ENCODE measurements around the gene TMED4.
A peak's percentile ranks its signal among the peaks of the same experiment; 100 is the strongest.
"Not testable (repeated sequence)": the region's sequence is repeated elsewhere in the genome, so short reads cannot be mapped to it uniquely, and the experiment has no call there.

TMED4 gene

GRCh38 chr7:44567884-44568283 is 14.1 kb downstream of the TMED4 start:
- no peak for ATAC-seq (replicated peaks)
- Mint-ChIP-seq H3K27me3 (no peaks in the 10 kb centered on the region), H3K36me3 (peaks cover 50 to 67% of the 10 kb centered on the region in 2 donors), H3K27ac (no peak overlapping the region), H3K4me3 (no peak overlapping the region), H3K9me3 (no peaks in the 10 kb centered on the region), H3K4me1 (peaks cover 18 to 29% of the 10 kb centered on the region in 2 donors)
- DNase-seq, result no peak

- H3K27me3 Mint-ChIP-seq, result no peaks in the 10 kb centered on the region
- H3K4me1 Mint-ChIP-seq, result peaks cover 13 to 22% of the 10 kb centered on the region in 2 donors
- H3K9me3 Mint-ChIP-seq, result no peaks in the 10 kb centered on the region
- H3K36me3 Mint-ChIP-seq, result peaks cover 45 to 60% of the 10 kb centered on the region in 2 donors
- H3K4me3 Mint-ChIP-seq, result no peak overlapping the region
- DNase-seq (no peak), ATAC-seq (replicated peaks) (no peak)
- H3K27ac Mint-ChIP-seq, result no peak overlapping the region
Measured at GRCh38 chr7:44566680-44567079, 15.4 kb downstream of the TMED4 start.

GRCh38 chr7:44565795-44566559 is 16.1 kb downstream of the TMED4 start:
- H3K4me3 Mint-ChIP-seq, result no peak overlapping the region
- H3K36me3 Mint-ChIP-seq, result peaks cover 39 to 59% of the 10 kb centered on the region in 2 donors
- ATAC-seq (replicated peaks) (peak; percentile 44 to 54), DNase-seq (no peak)
- no peaks in the 10 kb centered on the region for H3K9me3 Mint-ChIP-seq
- H3K27ac Mint-ChIP-seq, result peak overlapping the region; percentile 89
- no peaks in the 10 kb centered on the region for H3K27me3 Mint-ChIP-seq
- H3K4me1 Mint-ChIP-seq, result peaks cover 13 to 22% of the 10 kb centered on the region in 2 donors

GRCh38 chr7:44565097-44565794 is 16.8 kb downstream of the TMED4 start:
- H3K4me1 Mint-ChIP-seq, result peaks cover 13 to 22% of the 10 kb centered on the region in 2 donors
- ATAC-seq (replicated peaks), result peak; percentile 87 to 89
- no peaks in the 10 kb centered on the region for H3K27me3 Mint-ChIP-seq
- H3K4me3 Mint-ChIP-seq, result no peak overlapping the region
- peak; percentile 37 for DNase-seq
- peaks cover 39 to 53% of the 10 kb centered on the region in 2 donors for H3K36me3 Mint-ChIP-seq
- peak overlapping the region; percentile 89 for H3K27ac Mint-ChIP-seq
- H3K9me3 Mint-ChIP-seq, result no peaks in the 10 kb centered on the region

GRCh38 chr7:44564606-44565005 is 17.4 kb downstream of the TMED4 start:
- H3K9me3 Mint-ChIP-seq, result no peaks in the 10 kb centered on the region
- no peaks in the 10 kb centered on the region for H3K27me3 Mint-ChIP-seq
- peaks cover 34 to 51% of the 10 kb centered on the region in 2 donors for H3K36me3 Mint-ChIP-seq
- peaks cover 13 to 22% of the 10 kb centered on the region in 2 donors for H3K4me1 Mint-ChIP-seq
- no peak overlapping the region for H3K4me3 Mint-ChIP-seq
- ATAC-seq (replicated peaks), result no peak
- H3K27ac Mint-ChIP-seq, result peak overlapping the region; percentile 37
- DNase-seq, result no peak

GRCh38 chr7:44563171-44563679 is 18.8 kb downstream of the TMED4 start:
- Mint-ChIP-seq H3K36me3 (peaks cover 23 to 37% of the 10 kb centered on the region in 2 donors), H3K27ac (no peak overlapping the region), H3K9me3 (no peaks in the 10 kb centered on the region), H3K4me1 (peaks cover 13 to 15% of the 10 kb centered on the region in 2 donors), H3K4me3 (no peak overlapping the region), H3K27me3 (no peaks in the 10 kb centered on the region)
- no peak for ATAC-seq (replicated peaks)
- DNase-seq, result no peak

- H3K27ac Mint-ChIP-seq, result peak overlapping the region; percentile 59
- H3K27me3 Mint-ChIP-seq; H3K9me3 Mint-ChIP-seq; DNase-seq; ATAC-seq (replicated peaks); H3K4me3 Mint-ChIP-seq: not testable (repeated sequence)
- H3K4me1 Mint-ChIP-seq, result peaks cover 11 to 15% of the 10 kb centered on the region in 2 donors
- peaks cover 20 to 31% of the 10 kb centered on the region in 2 donors for H3K36me3 Mint-ChIP-seq
Measured at GRCh38 chr7:44562622-44562962, 19.4 kb downstream of the TMED4 start.

GRCh38 chr7:44561962-44562621 is 19.9 kb downstream of the TMED4 start:
- Mint-ChIP-seq H3K4me1 (peaks cover 8 to 13% of the 10 kb centered on the region in 2 donors), H3K4me3 (no peak overlapping the region), H3K27ac (peak overlapping the region; percentile 59), H3K36me3 (peaks cover 16 to 26% of the 10 kb centered on the region in 2 donors), H3K27me3 (no peaks in the 10 kb centered on the region), H3K9me3 (no peaks in the 10 kb centered on the region)
- ATAC-seq (replicated peaks), result no peak
- DNase-seq, result no peak

GRCh38 chr7:44561481-44561880 is 20.6 kb downstream of the TMED4 start:
- Mint-ChIP-seq H3K27ac (no peak overlapping the region), H3K9me3 (no peaks in the 10 kb centered on the region), H3K36me3 (peaks cover 14 to 25% of the 10 kb centered on the region in 2 donors), H3K4me3 (no peak overlapping the region), H3K4me1 (peaks cover 8 to 11% of the 10 kb centered on the region in 2 donors), H3K27me3 (no peaks in the 10 kb centered on the region)
- ATAC-seq (replicated peaks), result no peak
- DNase-seq, result no peak

GRCh38 chr7:44559485-44559884 is 22.5 kb downstream of the TMED4 start:
- H3K9me3 Mint-ChIP-seq, result no peaks in the 10 kb centered on the region
- H3K27me3 Mint-ChIP-seq, result no peaks in the 10 kb centered on the region
- ATAC-seq (replicated peaks) (no peak), DNase-seq (no peak)
- H3K4me1 Mint-ChIP-seq, result peaks cover 2 to 5% of the 10 kb centered on the region in 2 donors
- H3K36me3 Mint-ChIP-seq, result peaks cover 4 to 12% of the 10 kb centered on the region in 2 donors
- H3K4me3 Mint-ChIP-seq, result no peak overlapping the region
- no peak overlapping the region for H3K27ac Mint-ChIP-seq

- H3K4me3 Mint-ChIP-seq, result no peak overlapping the region
- no peak for ATAC-seq (replicated peaks)
- H3K9me3 Mint-ChIP-seq, result no peaks in the 10 kb centered on the region
- no peak overlapping the region for H3K27ac Mint-ChIP-seq
- peaks cover 1 to 7% of the 10 kb centered on the region in 2 donors for H3K27me3 Mint-ChIP-seq
- DNase-seq, result no peak
- no peaks in the 10 kb centered on the region for H3K36me3 Mint-ChIP-seq
- H3K4me1 Mint-ChIP-seq, result peaks cover 2 to 5% of the 10 kb centered on the region in 2 donors
Measured at GRCh38 chr7:44557485-44557884, 24.5 kb downstream of the TMED4 start.

GRCh38 chr7:44555350-44555749 is 26.7 kb downstream of the TMED4 start:
- Mint-ChIP-seq H3K9me3 (no peaks in the 10 kb centered on the region), H3K4me3 (no peak overlapping the region)

GRCh38 chr7:44552473-44553005 is 29.5 kb downstream of the TMED4 start:
- not testable (repeated sequence) for DNase-seq; ATAC-seq (replicated peaks); H3K36me3 Mint-ChIP-seq; H3K4me1 Mint-ChIP-seq; H3K27ac Mint-ChIP-seq; H3K9me3 Mint-ChIP-seq; H3K4me3 Mint-ChIP-seq
- peaks cover 9 to 24% of the 10 kb centered on the region in 2 donors for H3K27me3 Mint-ChIP-seq

More at GRCh38 chr7:44555350-44555749, 26.7 kb downstream of the TMED4 start:
- ATAC-seq (replicated peaks) (no peak), DNase-seq (no peak)
- Mint-ChIP-seq H3K27me3 (peaks cover 7 to 17% of the 10 kb centered on the region in 2 donors), H3K36me3 (no peaks in the 10 kb centered on the region), H3K4me1 (peaks cover 2 to 5% of the 10 kb centered on the region in 2 donors), H3K27ac (peak overlapping the region; percentile 6)

GRCh38 chr7:44549457-44549856 is 32.6 kb downstream of the TMED4 start:
- Mint-ChIP-seq H3K27me3 (peaks cover 21 to 36% of the 10 kb centered on the region in 2 donors), H3K4me1 (no peaks in the 10 kb centered on the region), H3K27ac (no peak overlapping the region), H3K36me3 (no peaks in the 10 kb centered on the region), H3K9me3 (no peaks in the 10 kb centered on the region), H3K4me3 (no peak overlapping the region)
- ATAC-seq (replicated peaks), result no peak
- DNase-seq, result no peak

Data from stimulated activated naive B cell treated with anti-CD40 and anti-IgM and Interleukin-4, amounts not matched to agents 10 μg/mL and 1 μg/mL and 100 μg/mL, for 72 hours (primary cell).